ENCODE results near the gene CLEC1B.

DNA sequence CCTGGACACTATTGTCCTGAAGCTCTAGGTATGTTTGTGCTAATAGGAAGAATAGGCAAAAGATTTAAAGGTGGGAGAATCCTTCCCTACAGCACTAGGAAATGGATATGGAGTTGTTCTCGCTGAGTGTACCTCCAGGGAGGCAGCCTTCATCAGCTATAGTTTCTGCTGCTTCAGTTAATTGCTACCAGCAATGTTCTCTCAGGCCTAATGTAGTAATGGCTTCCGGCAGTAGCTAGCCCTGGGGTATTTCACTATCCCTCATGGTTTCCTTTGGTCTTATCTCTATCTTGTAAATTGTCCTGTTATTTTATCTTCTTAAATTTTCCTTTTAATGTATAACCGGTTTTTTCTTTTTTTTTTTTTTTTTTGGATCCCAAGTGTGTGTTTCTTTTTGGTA, 37.0 kb downstream of the CLEC1B start:
- TF ChIP-seq, protein P1, sequence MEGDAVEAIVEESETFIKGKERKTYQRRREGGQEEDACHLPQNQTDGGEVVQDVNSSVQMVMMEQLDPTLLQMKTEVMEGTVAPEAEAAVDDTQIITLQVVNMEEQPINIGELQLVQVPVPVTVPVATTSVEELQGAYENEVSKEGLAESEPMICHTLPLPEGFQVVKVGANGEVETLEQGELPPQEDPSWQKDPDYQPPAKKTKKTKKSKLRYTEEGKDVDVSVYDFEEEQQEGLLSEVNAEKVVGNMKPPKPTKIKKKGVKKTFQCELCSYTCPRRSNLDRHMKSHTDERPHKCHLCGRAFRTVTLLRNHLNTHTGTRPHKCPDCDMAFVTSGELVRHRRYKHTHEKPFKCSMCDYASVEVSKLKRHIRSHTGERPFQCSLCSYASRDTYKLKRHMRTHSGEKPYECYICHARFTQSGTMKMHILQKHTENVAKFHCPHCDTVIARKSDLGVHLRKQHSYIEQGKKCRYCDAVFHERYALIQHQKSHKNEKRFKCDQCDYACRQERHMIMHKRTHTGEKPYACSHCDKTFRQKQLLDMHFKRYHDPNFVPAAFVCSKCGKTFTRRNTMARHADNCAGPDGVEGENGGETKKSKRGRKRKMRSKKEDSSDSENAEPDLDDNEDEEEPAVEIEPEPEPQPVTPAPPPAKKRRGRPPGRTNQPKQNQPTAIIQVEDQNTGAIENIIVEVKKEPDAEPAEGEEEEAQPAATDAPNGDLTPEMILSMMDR (IDR thresholded peaks at IDR 0.05; ENCODE audit: low read depth, low read length), result no peak
- no peak for TF ChIP-seq EZH2phosphoT487 (IDR thresholded peaks at IDR 0.05; ENCODE audit: low read depth)
